ENCODE measurements around the gene UNC93A.

DNA sequence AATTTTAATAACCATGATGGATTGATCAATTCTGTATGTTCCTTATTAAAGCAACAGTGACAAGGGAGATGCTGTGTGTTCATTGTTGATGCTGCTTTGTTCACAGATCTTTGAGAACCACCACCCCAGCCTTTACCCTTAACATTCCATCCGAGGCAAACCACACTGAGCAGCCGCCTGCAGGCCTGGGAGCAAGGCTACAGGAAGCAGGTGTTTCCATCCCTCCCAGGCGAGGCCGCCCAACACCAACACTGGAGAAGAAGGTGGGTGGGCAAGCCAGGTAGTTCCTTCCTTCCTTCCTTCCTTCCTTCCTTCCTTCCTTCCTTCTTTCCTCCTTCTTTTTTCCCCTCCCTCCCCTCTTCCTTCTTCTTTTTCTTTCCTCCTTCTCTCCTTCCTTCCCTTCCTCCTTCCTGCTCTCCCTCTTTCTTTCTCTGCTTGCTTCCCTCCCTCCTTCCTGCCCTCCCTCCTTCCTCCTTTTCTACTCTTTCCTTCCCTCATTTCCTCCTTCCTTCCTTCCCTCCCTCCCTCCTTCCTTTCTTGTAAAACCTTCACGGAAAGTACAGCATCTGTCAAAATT lies 47.5 kb downstream of the UNC93A start:
- TF ChIP-seq, protein P1, sequence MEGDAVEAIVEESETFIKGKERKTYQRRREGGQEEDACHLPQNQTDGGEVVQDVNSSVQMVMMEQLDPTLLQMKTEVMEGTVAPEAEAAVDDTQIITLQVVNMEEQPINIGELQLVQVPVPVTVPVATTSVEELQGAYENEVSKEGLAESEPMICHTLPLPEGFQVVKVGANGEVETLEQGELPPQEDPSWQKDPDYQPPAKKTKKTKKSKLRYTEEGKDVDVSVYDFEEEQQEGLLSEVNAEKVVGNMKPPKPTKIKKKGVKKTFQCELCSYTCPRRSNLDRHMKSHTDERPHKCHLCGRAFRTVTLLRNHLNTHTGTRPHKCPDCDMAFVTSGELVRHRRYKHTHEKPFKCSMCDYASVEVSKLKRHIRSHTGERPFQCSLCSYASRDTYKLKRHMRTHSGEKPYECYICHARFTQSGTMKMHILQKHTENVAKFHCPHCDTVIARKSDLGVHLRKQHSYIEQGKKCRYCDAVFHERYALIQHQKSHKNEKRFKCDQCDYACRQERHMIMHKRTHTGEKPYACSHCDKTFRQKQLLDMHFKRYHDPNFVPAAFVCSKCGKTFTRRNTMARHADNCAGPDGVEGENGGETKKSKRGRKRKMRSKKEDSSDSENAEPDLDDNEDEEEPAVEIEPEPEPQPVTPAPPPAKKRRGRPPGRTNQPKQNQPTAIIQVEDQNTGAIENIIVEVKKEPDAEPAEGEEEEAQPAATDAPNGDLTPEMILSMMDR (IDR thresholded peaks at IDR 0.05; ENCODE audit: low read depth, low read length), result no peak
- TF ChIP-seq POLR2A (IDR thresholded peaks at IDR 0.05; ENCODE audit: extremely low read depth, insufficient read length), result no peak
- TF ChIP-seq, protein P2, sequence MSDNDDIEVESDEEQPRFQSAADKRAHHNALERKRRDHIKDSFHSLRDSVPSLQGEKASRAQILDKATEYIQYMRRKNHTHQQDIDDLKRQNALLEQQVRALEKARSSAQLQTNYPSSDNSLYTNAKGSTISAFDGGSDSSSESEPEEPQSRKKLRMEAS (IDR thresholded peaks at IDR 0.05; ENCODE audit: low read depth, low read length), result no peak
- no peak for TF ChIP-seq MYC (IDR thresholded peaks at IDR 0.05; ENCODE audit: low read depth, low read length)

Data from NB4 (cell line).